Measurements from ENCODE around the gene TMEM150C.
"Not testable (repeated sequence)": the region's sequence is repeated elsewhere in the genome, so short reads cannot be mapped to it uniquely, and the experiment has no call there.

The TMEM150C gene

DNA sequence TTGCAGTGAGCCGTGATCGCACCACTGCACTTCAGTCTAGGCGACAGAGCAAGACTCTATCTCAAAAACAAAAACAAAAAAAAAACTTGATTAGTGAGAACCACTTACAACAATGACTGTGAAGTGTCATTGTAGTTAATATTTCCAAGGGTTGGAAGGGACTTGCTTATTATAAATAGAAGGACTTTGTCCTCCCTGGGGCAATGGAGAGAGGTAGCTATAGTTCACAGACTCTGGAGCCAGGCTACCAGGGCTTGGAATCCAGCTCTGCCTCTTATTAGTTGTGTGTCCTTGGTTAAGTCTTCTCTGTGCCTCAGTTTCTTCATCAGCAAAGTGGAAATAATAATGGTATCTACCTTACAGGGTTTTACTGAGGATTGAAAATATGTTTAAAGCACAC, 51.6 kb downstream of the TMEM150C start:
- DNase-seq = no peak

DNA sequence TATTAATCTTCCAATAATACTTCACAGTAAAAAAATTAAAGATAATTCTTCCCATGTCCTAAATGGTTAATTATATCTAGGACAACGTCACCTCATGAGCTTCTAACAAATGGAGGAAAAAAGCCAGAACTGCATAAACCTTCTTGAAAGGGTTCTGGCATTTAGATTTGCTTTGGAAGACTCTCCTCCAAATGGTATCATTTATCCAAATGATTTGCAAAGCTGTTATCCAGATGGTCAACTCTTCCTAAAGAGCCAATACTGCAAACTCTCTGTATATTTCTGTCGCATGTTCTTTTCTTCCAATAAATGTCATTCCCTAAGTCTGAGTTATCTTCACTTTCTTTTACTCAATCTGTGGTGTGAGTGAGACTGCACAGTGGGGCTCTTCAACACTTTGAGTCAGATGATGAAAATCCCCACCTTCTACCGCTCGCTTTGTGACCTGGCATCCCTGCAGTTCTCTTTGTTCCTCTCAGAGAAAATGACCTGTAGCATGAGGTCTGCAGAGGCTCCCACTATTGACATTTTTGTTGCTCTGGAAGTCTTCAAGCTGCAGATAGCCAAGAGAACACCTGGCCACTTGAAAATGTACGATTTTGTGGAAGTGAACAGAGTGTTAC, 52.9 kb downstream of the TMEM150C start:
- DNase-seq = no peak

DNA sequence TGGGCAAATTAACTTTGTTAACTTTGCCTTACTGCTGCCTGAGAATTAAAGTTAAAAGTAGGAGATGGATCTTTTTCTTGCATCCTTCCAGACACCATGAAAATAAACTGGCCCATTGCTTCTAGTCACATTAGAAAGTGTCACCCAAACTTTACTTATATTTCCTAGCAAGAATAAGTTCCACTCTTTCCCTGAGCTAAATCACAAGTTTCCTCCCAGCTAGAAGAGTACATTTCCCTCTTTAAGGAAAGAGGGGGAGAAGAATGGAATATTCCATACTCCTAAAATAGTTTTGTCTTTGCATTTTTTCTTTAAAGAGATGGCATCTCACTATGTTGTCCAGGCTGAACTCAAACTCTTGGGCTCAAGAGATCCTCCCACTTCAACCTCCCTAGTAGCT, 53.8 kb downstream of the TMEM150C start:
- no peak for DNase-seq

DNA sequence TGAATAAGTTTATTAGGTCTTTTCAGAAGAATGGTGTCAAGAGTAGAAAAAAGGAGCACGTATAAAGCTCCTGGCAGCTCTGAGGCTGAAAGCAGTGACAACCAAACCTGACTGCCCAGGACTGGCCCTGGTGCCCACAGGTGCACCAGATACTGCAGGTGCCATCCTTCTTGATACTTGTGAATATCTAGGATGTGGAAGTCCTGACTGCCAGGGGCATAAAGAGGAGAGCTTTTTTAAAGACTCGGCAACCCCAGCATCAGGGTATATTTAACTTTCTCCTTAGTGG, 60.7 kb downstream of the TMEM150C start:
- no peak for DNase-seq

DNA sequence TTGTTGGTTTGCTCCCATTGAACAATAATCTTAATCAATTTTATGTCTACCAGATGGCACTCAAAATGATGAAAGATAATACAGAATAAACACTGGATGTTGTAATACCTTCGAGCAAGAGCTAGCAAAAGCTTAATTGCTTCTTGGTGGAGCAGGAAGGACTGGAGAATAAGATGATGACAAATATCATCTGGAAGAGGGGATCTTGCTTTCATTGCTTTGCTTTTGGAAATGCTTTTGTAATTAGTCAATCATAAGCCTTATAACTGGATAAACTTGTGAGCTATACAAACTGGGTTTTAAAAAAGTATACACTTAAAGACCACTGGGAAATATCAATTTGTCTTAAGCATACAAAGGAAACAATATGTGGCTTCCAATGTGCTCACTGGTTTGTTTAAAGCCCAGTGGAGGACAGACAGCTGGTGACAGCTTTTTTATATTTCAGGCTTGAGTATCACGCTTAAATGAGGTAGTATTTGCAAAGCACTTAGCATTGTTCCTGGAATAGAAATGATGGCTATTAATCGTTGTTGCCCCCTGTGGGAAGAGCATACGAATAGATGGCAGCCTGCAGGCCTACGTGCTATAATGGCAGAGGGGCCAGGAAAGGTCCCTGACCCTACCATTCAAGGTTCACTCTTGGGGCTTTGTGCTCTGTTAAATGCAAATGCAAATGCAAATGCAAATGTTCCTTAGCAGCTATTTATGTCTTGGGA, 61.2 kb downstream of the TMEM150C start:
- no peak for DNase-seq

GRCh38 chr4:82499738-82500434, 61.9 kb downstream of the TMEM150C start:
- no peak for DNase-seq

DNA sequence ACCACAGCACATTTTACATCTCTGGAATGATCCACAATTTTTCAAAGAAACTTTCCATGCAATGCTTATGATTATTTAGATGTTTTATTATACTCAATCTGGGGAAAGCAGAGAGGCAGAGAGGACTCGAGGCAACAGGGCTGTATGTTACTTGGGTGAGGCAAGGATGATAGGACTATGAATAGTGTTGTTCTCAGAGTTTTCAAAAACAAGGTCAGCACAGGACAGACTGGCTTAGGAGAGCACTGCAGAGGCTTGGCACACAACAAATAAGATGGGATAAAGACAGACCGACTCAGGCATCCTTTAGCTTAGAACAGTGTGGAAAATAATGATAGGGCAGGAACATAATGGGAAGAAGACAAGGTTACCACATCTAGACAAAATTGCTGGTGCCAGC, 65.4 kb downstream of the TMEM150C start:
- DNase-seq = no peak

- no peak for DNase-seq
Measured at GRCh38 chr4:82495666-82496065, 66.1 kb downstream of the TMEM150C start.

- DNase-seq = peak; percentile 9
Measured at GRCh38 chr4:82493721-82494425, 67.9 kb downstream of the TMEM150C start.

- no peak for DNase-seq
Measured at GRCh38 chr4:82491251-82491960, 70.4 kb downstream of the TMEM150C start.

DNA sequence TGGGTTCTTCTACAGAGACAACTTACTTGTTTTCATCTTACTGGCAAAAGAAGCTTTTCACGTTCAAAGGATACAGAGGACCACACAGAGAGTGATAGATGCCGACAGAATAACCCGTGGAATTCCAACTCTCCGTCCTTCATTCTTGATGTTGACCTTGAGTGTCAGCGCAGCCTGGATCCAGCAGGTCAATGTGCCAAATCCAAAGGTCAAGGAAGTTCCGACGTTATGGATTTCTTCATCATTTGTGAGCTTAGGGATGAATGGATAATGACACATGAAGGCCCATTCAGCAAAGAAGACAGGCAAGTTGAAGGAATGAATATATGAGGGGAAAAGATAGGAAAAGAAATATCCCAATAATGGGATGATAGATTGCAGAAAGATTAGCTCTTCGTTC, 71.8 kb downstream of the TMEM150C start:
- DNase-seq = no peak

GRCh38 chr4:82489076-82489475, 72.7 kb downstream of the TMEM150C start:
- no peak for DNase-seq

- no peak for DNase-seq
Measured at GRCh38 chr4:82484996-82485783, 76.6 kb downstream of the TMEM150C start.

DNA sequence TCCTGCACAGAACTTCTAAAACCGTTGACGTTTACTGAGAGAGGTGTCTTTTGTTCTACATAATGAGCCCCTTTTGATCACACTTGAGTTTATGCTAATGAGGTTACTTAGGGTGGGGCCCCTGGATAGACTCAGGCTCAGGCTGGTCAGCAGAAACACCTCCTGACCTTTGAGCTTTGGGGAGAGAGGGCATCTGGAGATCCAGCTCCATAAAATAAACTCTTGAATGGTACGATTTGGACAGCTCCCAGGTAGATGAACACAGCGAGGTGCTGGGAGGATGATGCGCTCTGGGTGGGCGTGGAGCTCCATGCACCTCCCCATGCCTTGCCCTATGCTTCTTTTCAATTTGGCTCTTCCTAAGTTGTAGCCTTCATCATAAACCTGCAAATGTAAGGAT, 79.4 kb downstream of the TMEM150C start:
- no peak for DNase-seq

GRCh38 chr4:82481506-82481840, 80.3 kb downstream of the TMEM150C start:
- no peak for DNase-seq

- no peak for DNase-seq
Measured at GRCh38 chr4:82480771-82481505, 80.8 kb downstream of the TMEM150C start.

DNA sequence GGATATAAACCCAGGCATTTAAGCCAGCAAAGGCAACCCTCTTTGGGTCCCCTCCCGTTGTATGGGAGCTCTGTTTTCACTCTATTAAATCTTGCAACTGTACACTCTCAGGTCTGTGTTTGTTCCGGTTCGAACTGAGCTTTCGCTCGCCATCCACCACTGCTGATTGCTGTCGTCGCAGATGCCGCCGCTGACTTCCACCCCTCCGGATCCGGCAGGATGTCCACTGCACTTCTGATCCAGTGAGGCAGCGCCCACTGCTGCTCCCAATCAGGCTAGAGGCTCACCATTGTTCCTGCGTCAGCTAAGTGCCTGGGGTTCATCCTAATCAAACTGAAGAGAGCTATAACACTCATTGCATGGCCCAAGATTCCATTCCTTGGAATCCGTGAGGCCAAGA, 82.2 kb downstream of the TMEM150C start:
- DNase-seq = no peak

GRCh38 chr4:82477469-82477868, 84.3 kb downstream of the TMEM150C start:
- not testable (repeated sequence) for DNase-seq

DNA sequence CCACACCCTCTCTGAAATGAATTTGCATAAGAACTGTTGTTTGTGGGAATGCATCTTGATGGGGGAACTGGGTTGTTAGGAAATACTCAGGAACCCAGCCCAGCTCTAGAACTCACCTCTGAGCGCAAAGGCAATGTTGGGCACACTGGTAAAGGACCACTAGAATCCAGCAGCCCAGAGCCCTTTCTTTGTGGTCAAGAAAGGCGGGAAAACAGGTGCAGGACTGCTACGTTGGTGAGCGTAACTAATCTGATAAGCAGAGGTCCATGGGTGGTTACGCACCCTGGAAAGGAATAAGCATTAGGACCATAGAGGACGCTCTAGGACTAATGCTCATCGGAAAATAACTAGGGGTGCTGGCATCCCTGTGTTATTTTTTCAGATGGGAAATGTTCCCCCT, 85.9 kb downstream of the TMEM150C start:
- not testable (repeated sequence) for DNase-seq

DNA sequence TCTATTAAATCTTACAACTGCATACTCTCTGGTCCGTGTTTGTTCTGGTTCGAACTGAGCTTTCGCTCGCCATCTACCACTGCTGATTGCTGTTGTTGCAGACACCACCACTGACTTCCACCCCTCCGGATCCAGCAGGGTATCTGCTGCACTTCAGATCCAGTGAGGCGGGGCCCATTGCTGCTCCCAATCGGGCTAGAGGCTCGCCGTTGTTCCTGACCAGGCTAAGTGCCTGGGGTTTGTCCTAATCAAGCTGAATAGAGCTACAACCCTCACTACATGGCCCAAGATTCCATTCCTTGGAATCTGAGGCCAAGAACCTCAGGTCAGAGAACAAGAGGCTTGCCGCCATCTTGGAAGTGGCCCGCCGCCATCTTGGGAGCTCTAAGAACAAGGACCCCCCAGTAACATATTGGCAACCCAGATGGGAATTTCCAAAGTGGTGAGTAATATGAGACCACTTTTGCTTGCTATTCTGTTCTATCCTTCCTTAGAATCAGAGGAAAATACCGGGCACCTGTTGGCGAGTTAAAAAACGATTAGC, 88.1 kb downstream of the TMEM150C start:
- no peak for DNase-seq

GRCh38 chr4:82473080-82473479, 88.7 kb downstream of the TMEM150C start:
- not testable (repeated sequence) for DNase-seq
